ENCODE results near the gene ZEB2. TPM values are rescaled to one million over a fixed set of nuclear protein-coding genes. Genes with fewer than 3 reads are reported as not detected.
"Not testable (repeated sequence)": the region's sequence is repeated elsewhere in the genome, so short reads cannot be mapped to it uniquely, and the experiment has no call there.

ZEB2 gene
- total RNA-seq, 1 donor from 2014 or later = 0.07 TPM

GRCh38 chr2:144370937-144371584 is 148.9 kb downstream of the ZEB2 start:
- Mint-ChIP-seq H3K9me3 (ENCODE audit: low read depth) (no peaks in the 10 kb centered on the region), H3K27me3 (peaks cover 15% of the 10 kb centered on the region), H3K4me1 (ENCODE audit: low read depth) (peaks cover 7% of the 10 kb centered on the region), H3K4me3 (ENCODE audit: low read depth) (no peak overlapping the region), H3K27ac (no peak overlapping the region), H3K36me3 (ENCODE audit: insufficient read depth) (no peaks in the 10 kb centered on the region)
- TF ChIP-seq CTCF (IDR thresholded peaks at IDR 0.05; ENCODE audit: unreplicated experiment) = no peak
- DNase-seq (ENCODE audit: low spot score, unreplicated experiment) = no peak

- no peak overlapping the region for H3K27ac Mint-ChIP-seq
These were observed 150.5 kb downstream of the ZEB2 start for GRCh38 chr2:144369416-144369815.

GRCh38 chr2:144366825-144367429 is 153.0 kb downstream of the ZEB2 start:
- Mint-ChIP-seq H3K9me3 (ENCODE audit: low read depth) (no peaks in the 10 kb centered on the region), H3K36me3 (ENCODE audit: insufficient read depth) (no peaks in the 10 kb centered on the region), H3K27me3 (peaks cover 13% of the 10 kb centered on the region), H3K4me3 (ENCODE audit: low read depth) (no peak overlapping the region), H3K4me1 (ENCODE audit: low read depth) (peaks cover 5% of the 10 kb centered on the region), H3K27ac (no peak overlapping the region)
- DNase-seq (ENCODE audit: low spot score, unreplicated experiment) = no peak
- TF ChIP-seq CTCF (IDR thresholded peaks at IDR 0.05; ENCODE audit: unreplicated experiment) = no peak

More at GRCh38 chr2:144369416-144369815, 150.5 kb downstream of the ZEB2 start:
- peaks cover 15% of the 10 kb centered on the region for H3K27me3 Mint-ChIP-seq
- no peak for DNase-seq (ENCODE audit: low spot score, unreplicated experiment)
- TF ChIP-seq CTCF (IDR thresholded peaks at IDR 0.05; ENCODE audit: unreplicated experiment) = no peak
- no peak overlapping the region for H3K4me3 Mint-ChIP-seq (ENCODE audit: low read depth)
- H3K4me1 Mint-ChIP-seq (ENCODE audit: low read depth) = peaks cover 6% of the 10 kb centered on the region
- H3K9me3 Mint-ChIP-seq (ENCODE audit: low read depth) = no peaks in the 10 kb centered on the region
- no peaks in the 10 kb centered on the region for H3K36me3 Mint-ChIP-seq (ENCODE audit: insufficient read depth)

GRCh38 chr2:144364944-144365738 is 154.8 kb downstream of the ZEB2 start:
- Mint-ChIP-seq H3K36me3 (ENCODE audit: insufficient read depth) (no peaks in the 10 kb centered on the region), H3K4me3 (ENCODE audit: low read depth) (no peak overlapping the region), H3K27me3 (peaks cover 13% of the 10 kb centered on the region), H3K9me3 (ENCODE audit: low read depth) (no peaks in the 10 kb centered on the region), H3K4me1 (ENCODE audit: low read depth) (no peaks in the 10 kb centered on the region), H3K27ac (no peak overlapping the region)
- TF ChIP-seq CTCF (IDR thresholded peaks at IDR 0.05; ENCODE audit: unreplicated experiment) = no peak
- no peak for DNase-seq (ENCODE audit: low spot score, unreplicated experiment)

GRCh38 chr2:144364247-144364646 is 155.7 kb downstream of the ZEB2 start:
- H3K27me3 Mint-ChIP-seq = peaks cover 13% of the 10 kb centered on the region
- DNase-seq (ENCODE audit: low spot score, unreplicated experiment); H3K27ac Mint-ChIP-seq; H3K9me3 Mint-ChIP-seq (ENCODE audit: low read depth); H3K4me1 Mint-ChIP-seq (ENCODE audit: low read depth); H3K36me3 Mint-ChIP-seq (ENCODE audit: insufficient read depth); H3K4me3 Mint-ChIP-seq (ENCODE audit: low read depth): not testable (repeated sequence)
